Activated T-cell treated with anti-CD3 and anti-CD28 coated beads, Interleukin-2, amount 50 U/mL, for 24 hours (primary cell): Measurements from ENCODE around the gene ASMTL.
"Not testable (repeated sequence)": the region's sequence is repeated elsewhere in the genome, so short reads cannot be mapped to it uniquely, and the experiment has no call there.

Experiments
- DNase-seq: peaks from one replicate; pipeline ENCODE4 v3.0.0-alpha.2; 2020
- H3K27ac Mint-ChIP-seq: 2 replicates; pipeline ENCODE4 v1.8.0; 2020; ENCODE audit warnings: mild to moderate bottlenecking, mixed read lengths
- H3K27me3 Mint-ChIP-seq: 2 replicates; pipeline ENCODE4 v1.8.0; 2020; ENCODE audit warnings: mixed read lengths
- H3K36me3 Mint-ChIP-seq: 2 replicates; pipeline ENCODE4 v1.8.0; 2020; ENCODE audit warnings: low read depth, mixed read lengths
- H3K4me1 Mint-ChIP-seq: 2 replicates; pipeline ENCODE4 v1.8.0; 2020; ENCODE audit warnings: low read depth, mixed read lengths
- H3K4me3 Mint-ChIP-seq: 2 replicates; pipeline ENCODE4 v1.8.0; 2020; ENCODE audit warnings: mild to moderate bottlenecking, moderate library complexity, mixed read lengths
- H3K9me3 Mint-ChIP-seq: 2 replicates; pipeline ENCODE4 v1.8.0; 2020; ENCODE audit warnings: mixed read lengths

Gene ASMTL

GRCh38 chrX:1452516-1453394, at the start of gene ASMTL:
Gene ASMTL, minus strand, starts transcription at chrX:1452909. Its CDS starts 69 bp downstream, at chrX:1452840.
- no peaks in the 10 kb centered on the region for H3K27me3 Mint-ChIP-seq
- peaks cover 26% of the 10 kb centered on the region for H3K4me1 Mint-ChIP-seq
- H3K9me3 Mint-ChIP-seq = peaks cover 19% of the 10 kb centered on the region
- DNase-seq = peak; percentile 100
- peaks cover 26% of the 10 kb centered on the region for H3K36me3 Mint-ChIP-seq
- peak within 1 kb of the TSS; percentile 98 for H3K27ac Mint-ChIP-seq
- peak within 1 kb of the TSS; percentile 91 for H3K4me3 Mint-ChIP-seq

GRCh38 chrX:1502241-1502640, 49.5 kb upstream of the ASMTL start:
- peak; percentile 29 for DNase-seq
- Mint-ChIP-seq H3K4me3 (no peak overlapping the region), H3K36me3 (peaks cover 36% of the 10 kb centered on the region), H3K4me1 (peaks cover 39% of the 10 kb centered on the region), H3K27me3 (no peaks in the 10 kb centered on the region), H3K27ac (peak overlapping the region; percentile 74), H3K9me3 (no peaks in the 10 kb centered on the region)

GRCh38 chrX:1500701-1501624, 48.3 kb upstream of the ASMTL start:
- peak overlapping the region; percentile 79 for H3K27ac Mint-ChIP-seq
- peak; percentile 42 for DNase-seq
- no peaks in the 10 kb centered on the region for H3K27me3 Mint-ChIP-seq
- H3K4me1 Mint-ChIP-seq = peaks cover 34% of the 10 kb centered on the region
- no peaks in the 10 kb centered on the region for H3K9me3 Mint-ChIP-seq
- H3K4me3 Mint-ChIP-seq = peak overlapping the region; percentile 38
- H3K36me3 Mint-ChIP-seq = peaks cover 28% of the 10 kb centered on the region

GRCh38 chrX:1496076-1496475, 43.4 kb upstream of the ASMTL start:
- peak overlapping the region; percentile 78 for H3K27ac Mint-ChIP-seq
- peaks cover 5% of the 10 kb centered on the region for H3K9me3 Mint-ChIP-seq
- H3K36me3 Mint-ChIP-seq = peaks cover 20% of the 10 kb centered on the region
- peak; percentile 24 for DNase-seq
- peaks cover 25% of the 10 kb centered on the region for H3K4me1 Mint-ChIP-seq
- no peaks in the 10 kb centered on the region for H3K27me3 Mint-ChIP-seq
- no peak overlapping the region for H3K4me3 Mint-ChIP-seq

- peaks cover 5% of the 10 kb centered on the region for H3K9me3 Mint-ChIP-seq
- H3K36me3 Mint-ChIP-seq = peaks cover 25% of the 10 kb centered on the region
- H3K27ac Mint-ChIP-seq = peak overlapping the region; percentile 64
- no peaks in the 10 kb centered on the region for H3K27me3 Mint-ChIP-seq
- H3K4me3 Mint-ChIP-seq = no peak overlapping the region
- peak; percentile 35 for DNase-seq
- peaks cover 23% of the 10 kb centered on the region for H3K4me1 Mint-ChIP-seq
Observed at GRCh38 chrX:1493877-1494510, 41.3 kb upstream of the ASMTL start.

- peaks cover 23% of the 10 kb centered on the region for H3K4me1 Mint-ChIP-seq
- H3K27ac Mint-ChIP-seq = peak overlapping the region; percentile 64
- H3K9me3 Mint-ChIP-seq = peaks cover 5% of the 10 kb centered on the region
- H3K36me3 Mint-ChIP-seq = peaks cover 31% of the 10 kb centered on the region
- H3K27me3 Mint-ChIP-seq = no peaks in the 10 kb centered on the region
- DNase-seq = no peak
- no peak overlapping the region for H3K4me3 Mint-ChIP-seq
Observed at GRCh38 chrX:1493412-1493811, 40.7 kb upstream of the ASMTL start.

- peaks cover 31% of the 10 kb centered on the region for H3K36me3 Mint-ChIP-seq
- no peaks in the 10 kb centered on the region for H3K27me3 Mint-ChIP-seq
- peaks cover 21% of the 10 kb centered on the region for H3K4me1 Mint-ChIP-seq
- DNase-seq = peak; percentile 26
- H3K9me3 Mint-ChIP-seq = peaks cover 5% of the 10 kb centered on the region
- no peak overlapping the region for H3K4me3 Mint-ChIP-seq
- peak overlapping the region; percentile 66 for H3K27ac Mint-ChIP-seq
Observed at GRCh38 chrX:1492421-1493012, 39.8 kb upstream of the ASMTL start.

GRCh38 chrX:1491851-1492349, 39.2 kb upstream of the ASMTL start:
- Mint-ChIP-seq H3K36me3 (peaks cover 37% of the 10 kb centered on the region), H3K27me3 (no peaks in the 10 kb centered on the region), H3K27ac (peak overlapping the region; percentile 66), H3K4me1 (peaks cover 21% of the 10 kb centered on the region), H3K4me3 (no peak overlapping the region), H3K9me3 (peaks cover 5% of the 10 kb centered on the region)
- peak; percentile 59 for DNase-seq

GRCh38 chrX:1491248-1491647, 38.5 kb upstream of the ASMTL start:
- not testable (repeated sequence) for H3K27me3 Mint-ChIP-seq, H3K27ac Mint-ChIP-seq, H3K4me3 Mint-ChIP-seq, H3K9me3 Mint-ChIP-seq, DNase-seq
- peaks cover 42% of the 10 kb centered on the region for H3K36me3 Mint-ChIP-seq
- peaks cover 19% of the 10 kb centered on the region for H3K4me1 Mint-ChIP-seq

GRCh38 chrX:1490723-1491122, 38.0 kb upstream of the ASMTL start:
- Mint-ChIP-seq H3K36me3 (peaks cover 44% of the 10 kb centered on the region), H3K4me1 (peaks cover 19% of the 10 kb centered on the region)
- H3K9me3 Mint-ChIP-seq, DNase-seq, H3K27ac Mint-ChIP-seq, H3K4me3 Mint-ChIP-seq, H3K27me3 Mint-ChIP-seq: not testable (repeated sequence)

- H3K27me3 Mint-ChIP-seq, H3K4me3 Mint-ChIP-seq, DNase-seq, H3K9me3 Mint-ChIP-seq: not testable (repeated sequence)
- peak overlapping the region; percentile 29 for H3K27ac Mint-ChIP-seq
- H3K4me1 Mint-ChIP-seq = peaks cover 17% of the 10 kb centered on the region
- peaks cover 44% of the 10 kb centered on the region for H3K36me3 Mint-ChIP-seq
Observed at GRCh38 chrX:1489354-1489753, 36.6 kb upstream of the ASMTL start.

GRCh38 chrX:1488745-1489144, 36.0 kb upstream of the ASMTL start:
- peaks cover 48% of the 10 kb centered on the region for H3K36me3 Mint-ChIP-seq
- no peak for DNase-seq
- H3K27ac Mint-ChIP-seq = peak overlapping the region; percentile 44
- no peaks in the 10 kb centered on the region for H3K27me3 Mint-ChIP-seq
- peaks cover 18% of the 10 kb centered on the region for H3K4me1 Mint-ChIP-seq
- H3K4me3 Mint-ChIP-seq = no peak overlapping the region
- H3K9me3 Mint-ChIP-seq = peaks cover 5% of the 10 kb centered on the region

GRCh38 chrX:1488141-1488540, 35.4 kb upstream of the ASMTL start:
- Mint-ChIP-seq H3K4me3 (no peak overlapping the region), H3K27ac (peak overlapping the region; percentile 44), H3K9me3 (peaks cover 5% of the 10 kb centered on the region), H3K4me1 (peaks cover 19% of the 10 kb centered on the region), H3K27me3 (no peaks in the 10 kb centered on the region), H3K36me3 (peaks cover 48% of the 10 kb centered on the region)
- DNase-seq = peak; percentile 27

- peak; percentile 18 for DNase-seq
- peaks cover 53% of the 10 kb centered on the region for H3K36me3 Mint-ChIP-seq
- peaks cover 21% of the 10 kb centered on the region for H3K4me1 Mint-ChIP-seq
- H3K27me3 Mint-ChIP-seq = no peaks in the 10 kb centered on the region
- peaks cover 5% of the 10 kb centered on the region for H3K9me3 Mint-ChIP-seq
- H3K27ac Mint-ChIP-seq = peak overlapping the region; percentile 12
- no peak overlapping the region for H3K4me3 Mint-ChIP-seq
Observed at GRCh38 chrX:1487401-1487800, 34.7 kb upstream of the ASMTL start.
